HG02840 (cell line): Measurements from ENCODE around the gene TMEM132E.

ENCODE experiments used
- ATAC-seq: cut with Tn5 transposase; IDR thresholded peaks from one replicate; pipeline ENCODE4 v1.9.1; 2021; ENCODE audit warnings: mild to moderate bottlenecking, moderate library complexity, moderate number of reproducible peaks; ENCODE audit not compliant: unreplicated experiment, low FRiP score

Gene TMEM132E

GRCh38 chr17:34568953-34569352, 10.4 kb upstream of the TMEM132E start:
- no peak for ATAC-seq

GRCh38 chr17:34569591-34569990, 9.8 kb upstream of the TMEM132E start:
- ATAC-seq: no peak

GRCh38 chr17:34570506-34570905, 8.9 kb upstream of the TMEM132E start:
- no peak for ATAC-seq

GRCh38 chr17:34571428-34572130, 7.8 kb upstream of the TMEM132E start:
- ATAC-seq: no peak

- ATAC-seq: no peak
These were observed 6.9 kb upstream of the TMEM132E start for GRCh38 chr17:34572483-34572882.

GRCh38 chr17:34575182-34575581, 4.2 kb upstream of the TMEM132E start:
- ATAC-seq: no peak

GRCh38 chr17:34578016-34578415, 1.4 kb upstream of the TMEM132E start:
- no peak for ATAC-seq

- no peak for ATAC-seq
These were observed 746 bp upstream of the TMEM132E start for GRCh38 chr17:34578656-34579016.

- ATAC-seq: no peak
These were observed 750 bp downstream of the TMEM132E start for GRCh38 chr17:34579979-34580684.

GRCh38 chr17:34580685-34581445, 1.5 kb downstream of the TMEM132E start:
- no peak for ATAC-seq

- no peak for ATAC-seq
These were observed 2.2 kb downstream of the TMEM132E start for GRCh38 chr17:34581446-34582184.

GRCh38 chr17:34582185-34582900, 3.0 kb downstream of the TMEM132E start:
- ATAC-seq: no peak

GRCh38 chr17:34582901-34583245, 3.5 kb downstream of the TMEM132E start:
- ATAC-seq: no peak

GRCh38 chr17:34584805-34585416, 5.5 kb downstream of the TMEM132E start:
- no peak for ATAC-seq

- ATAC-seq: no peak
These were observed 7.0 kb downstream of the TMEM132E start for GRCh38 chr17:34586346-34586846.

- no peak for ATAC-seq
These were observed 8.9 kb downstream of the TMEM132E start for GRCh38 chr17:34588266-34588665.

- ATAC-seq: no peak
These were observed 10.0 kb downstream of the TMEM132E start for GRCh38 chr17:34589120-34589965.

- ATAC-seq: no peak
These were observed 12.6 kb downstream of the TMEM132E start for GRCh38 chr17:34592002-34592401.

GRCh38 chr17:34596920-34597319, 17.5 kb downstream of the TMEM132E start:
- ATAC-seq: no peak
